Keratinocyte (primary cell): ENCODE results near the gene YTHDC1.
A peak's percentile ranks its signal among the peaks of the same experiment; 100 is the strongest.

Experiments used
- CTCF ChIP-seq, 3 experiments: IDR thresholded peaks in 1 of 3; conservative IDR thresholded peaks in 1 of 3; optimal IDR thresholded peaks in 1 of 3; 2 replicates in 2 of 3; 3 replicates in 1 of 3; pipeline versions ENCODE3 to v1.5.1; 2011; ENCODE audit warnings: low read length in 3 of 3, mild to moderate bottlenecking in 3 of 3, moderate library complexity in 2 of 3, control low read depth in 1 of 3, inconsistent platforms in 1 of 3; ENCODE audit not compliant: insufficient read depth in 2 of 3; ENCODE audit errors: extremely low read depth in 1 of 3
- EZH2 ChIP-seq: IDR thresholded peaks from one replicate; pipeline ENCODE4 v1.6.1; 2012; ENCODE audit warnings: inconsistent platforms, mild to moderate bottlenecking, low read length, moderate library complexity

- TF ChIP-seq CTCF (optimal IDR thresholded peaks at IDR 0.05 in 1 of 3, IDR thresholded peaks at IDR 0.05 in 1 of 3, conservative IDR thresholded peaks at IDR 0.05 in 1 of 3; ENCODE audit: extremely low read depth in 1 of 3, insufficient read depth in 2 of 3, low read length in 3 of 3), result peak in 2 of 3 experiments; percentile 35 to 55
- no peak for TF ChIP-seq EZH2
Observed at GRCh38 chr4:68271851-68272357, 78.0 kb downstream of the YTHDC1 start.
